HG03439 (cell line): Measurements from ENCODE around the gene FGR.
A peak's percentile ranks its signal among the peaks of the same experiment; 100 is the strongest.

Experiments
- ATAC-seq: cut with Tn5 transposase; IDR thresholded peaks from one replicate; pipeline ENCODE4 v1.9.1; 2021; ENCODE audit warnings: mild to moderate bottlenecking, moderate library complexity; ENCODE audit not compliant: unreplicated experiment

The FGR gene

DNA sequence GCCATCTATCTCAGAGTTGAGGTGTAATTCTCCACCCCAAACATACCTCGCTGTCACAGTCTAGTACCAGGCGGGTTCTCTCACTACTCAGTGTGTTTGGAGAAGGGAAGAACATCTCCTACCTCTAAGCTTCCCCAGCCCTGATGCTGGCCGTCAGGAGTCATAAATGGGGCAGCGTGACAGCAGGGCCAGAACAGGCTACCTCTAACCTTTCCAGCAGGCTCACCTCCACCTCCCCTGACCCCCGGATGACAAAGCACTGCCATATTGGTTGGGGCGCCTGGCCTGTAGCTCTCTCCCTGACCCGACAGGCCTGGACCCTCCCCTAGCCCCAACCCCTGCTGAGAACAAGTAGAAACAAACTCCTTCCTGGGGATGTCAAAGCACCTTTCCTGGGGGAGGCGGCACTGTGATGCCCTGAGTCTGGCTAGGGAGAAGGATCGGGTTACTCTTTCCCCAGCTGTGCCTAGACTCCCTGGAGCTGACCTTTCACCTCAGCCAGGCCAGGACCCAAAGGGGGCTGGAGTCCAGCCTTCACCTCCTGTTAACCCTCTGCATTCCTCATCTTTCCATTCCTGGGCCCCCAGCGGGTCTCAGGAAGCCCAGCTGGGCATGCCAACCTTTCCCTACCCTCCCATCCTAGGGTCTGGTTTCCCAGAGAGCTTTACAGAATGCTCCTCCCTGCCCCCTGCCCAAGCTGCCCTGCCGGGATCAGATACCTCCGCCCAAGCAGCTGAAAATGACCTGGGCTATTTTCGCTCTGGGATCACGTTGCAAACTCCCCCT is 65.3 kb downstream of the FGR start:
- ATAC-seq, result no peak

GRCh38 chr1:27569088-27569460 is 65.9 kb downstream of the FGR start:
- ATAC-seq, result no peak

- ATAC-seq, result peak; percentile 90
These were observed 66.5 kb downstream of the FGR start for GRCh38 chr1:27568300-27569087.

GRCh38 chr1:27567971-27568299 is 67.0 kb downstream of the FGR start:
- no peak for ATAC-seq

- no peak for ATAC-seq
These were observed 67.8 kb downstream of the FGR start for GRCh38 chr1:27567146-27567526.

- ATAC-seq, result no peak
These were observed 68.4 kb downstream of the FGR start for GRCh38 chr1:27566462-27567145.

DNA sequence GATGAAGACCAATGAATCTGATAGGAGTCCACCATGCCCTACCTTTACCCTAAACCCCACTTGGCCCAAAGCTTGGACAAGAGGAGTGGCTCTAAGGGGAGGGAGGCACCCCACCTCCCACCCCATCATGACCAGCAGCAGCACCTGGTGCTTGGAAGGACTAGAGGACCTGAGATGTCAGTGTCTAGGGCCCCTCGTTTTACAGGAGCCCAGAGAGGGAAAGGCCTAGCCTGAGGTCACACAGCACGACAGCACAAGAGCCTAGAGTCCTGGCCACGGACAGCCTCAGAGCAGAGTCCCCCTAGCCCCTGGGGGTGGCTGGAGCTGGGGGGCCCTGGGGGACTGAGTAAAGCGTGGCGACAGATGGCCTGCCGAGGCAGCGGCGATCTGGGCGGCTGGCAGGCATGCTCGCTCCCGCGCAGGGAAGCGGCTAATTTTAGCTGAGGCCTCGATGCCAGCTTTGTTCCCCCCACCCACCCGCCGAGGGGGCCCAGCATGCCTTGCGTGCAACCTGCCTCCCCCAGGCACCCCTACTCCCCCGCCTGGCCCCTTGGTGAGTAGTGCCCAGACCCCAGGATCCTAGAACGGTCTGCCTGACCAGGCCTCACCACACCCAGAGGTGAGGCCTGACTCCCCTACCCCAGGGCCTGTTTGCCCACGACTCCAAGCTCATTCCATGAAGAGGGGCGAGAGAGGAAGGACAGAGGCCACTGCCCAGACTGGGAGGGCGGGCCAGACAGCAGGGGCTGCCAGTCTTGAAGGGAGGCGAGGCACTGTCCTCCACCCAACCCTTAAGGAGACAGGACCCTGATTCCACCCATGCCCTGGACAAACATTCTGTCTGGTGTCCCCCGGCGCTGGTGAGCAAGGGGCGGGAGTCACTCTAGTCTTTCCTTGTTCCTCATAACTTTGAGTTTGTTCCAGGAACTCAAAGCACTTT is 70.0 kb downstream of the FGR start:
- no peak for ATAC-seq

DNA sequence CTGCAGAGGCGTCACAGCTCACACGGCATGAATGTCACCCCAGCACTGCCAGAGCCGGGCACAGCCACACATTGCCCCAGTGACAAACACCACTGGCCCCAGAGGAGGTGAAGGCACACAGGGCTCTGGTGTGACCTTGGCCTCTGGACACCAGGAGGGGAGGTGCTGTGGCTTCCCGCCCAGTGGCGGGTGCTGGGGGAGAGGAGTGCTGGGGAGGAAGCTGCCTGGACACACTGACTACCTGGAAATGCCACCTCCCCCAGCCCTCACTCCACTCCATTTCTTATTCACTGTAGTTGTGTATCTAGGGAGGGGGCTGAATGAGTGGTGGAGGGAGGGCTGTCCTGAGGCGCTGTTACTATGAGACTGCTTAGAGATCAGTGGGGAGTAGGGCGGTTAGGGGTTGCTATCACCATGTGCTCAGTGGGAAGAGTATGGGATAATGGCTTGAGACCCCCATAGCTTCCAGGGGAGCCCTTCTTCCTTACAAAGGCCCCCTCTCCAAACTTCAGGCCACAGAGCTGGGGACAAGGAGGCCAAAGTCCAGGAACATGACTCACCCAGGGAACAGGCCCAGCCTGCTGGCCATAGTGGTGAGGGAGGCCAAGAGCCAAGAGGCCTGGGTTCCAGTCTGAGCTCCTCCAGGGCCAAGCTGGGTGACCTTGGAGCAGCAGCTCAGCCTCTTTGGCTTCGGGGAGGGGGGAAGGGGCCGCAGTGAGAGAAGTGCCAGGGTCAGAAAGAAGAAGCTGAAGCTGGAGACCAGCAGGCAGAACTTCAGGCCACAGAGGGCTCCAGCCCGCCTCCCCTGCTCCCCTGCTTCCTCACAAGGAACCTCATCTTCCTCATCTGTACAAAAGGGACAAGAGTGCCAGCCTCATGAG is 71.2 kb downstream of the FGR start:
- ATAC-seq, result no peak

GRCh38 chr1:27563341-27563590 is 71.7 kb downstream of the FGR start:
- no peak for ATAC-seq

DNA sequence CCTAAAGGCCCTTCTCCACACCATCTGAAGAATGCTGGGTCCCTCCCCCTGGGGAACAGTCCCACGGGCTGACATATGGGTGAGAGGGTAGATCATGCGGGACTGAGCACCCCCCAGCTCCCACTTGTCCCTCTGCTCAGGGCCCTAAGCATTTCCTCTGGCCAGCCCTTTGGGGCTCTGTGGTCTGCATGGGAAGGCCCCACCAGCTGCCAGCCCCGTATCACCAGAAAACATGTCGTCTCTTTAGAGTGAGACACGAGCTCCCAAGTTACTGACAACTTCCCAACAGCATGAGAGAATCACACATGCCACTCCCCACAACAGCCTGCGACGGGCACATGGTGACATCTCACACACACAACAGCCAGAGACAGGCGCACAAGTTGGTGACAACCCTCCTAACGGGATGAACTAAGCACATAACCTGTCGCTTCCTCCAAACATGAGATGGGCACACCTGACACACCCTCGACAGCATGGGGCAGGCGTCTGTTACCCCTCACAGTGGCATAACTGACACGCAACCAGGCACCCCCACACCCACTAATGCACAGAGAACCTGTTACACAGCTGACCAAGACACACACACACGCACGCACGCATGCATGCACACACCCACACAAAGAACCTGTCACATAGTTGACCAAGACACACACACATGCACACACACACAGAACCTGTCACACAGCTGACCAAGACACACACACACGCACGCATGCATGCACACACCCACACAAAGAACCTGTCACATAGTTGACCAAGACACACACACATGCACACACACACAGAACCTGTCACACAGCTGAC is 72.2 kb downstream of the FGR start:
- ATAC-seq, result no peak
